DOHH2 (cell line): ENCODE data around the gene DDX51.

Source experiments
- H3F3A ChIP-seq: fragments of 200-600 bp; sonication (generic), shearing (Covaris generic); 2 replicates; pipeline ENCODE4 v1.6.0; 2016; ENCODE audit warnings: antibody characterized with exemption, mild to moderate bottlenecking; ENCODE audit not compliant: control insufficient read depth, insufficient read depth
- H3K27ac ChIP-seq: fragments of 200-600 bp; sonication (generic); 2 replicates; pipeline ENCODE4 v1.5.1; 2014; ENCODE audit warnings: low read depth, mild to moderate bottlenecking, low read length, moderate library complexity
- H3K27me3 ChIP-seq: fragments of 200-600 bp; sonication (generic); 2 replicates; pipeline ENCODE4 v1.6.1; 2014; ENCODE audit warnings: mild to moderate bottlenecking, low read length, mixed read lengths; ENCODE audit not compliant: control insufficient read depth
- H3K36me3 ChIP-seq: fragments of 200-600 bp; sonication (generic); 2 replicates; pipeline ENCODE4 v1.6.1; 2014; ENCODE audit warnings: mild to moderate bottlenecking, low read length, moderate library complexity, mixed read lengths; ENCODE audit not compliant: control insufficient read depth
- H3K4me1 ChIP-seq: fragments of 200-600 bp; sonication (generic); 2 replicates; pipeline ENCODE4 v1.6.1; 2014; ENCODE audit warnings: mild to moderate bottlenecking, low read length, mixed read lengths; ENCODE audit not compliant: control insufficient read depth
- H3K4me2 ChIP-seq: fragments of 200-600 bp; sonication (generic); 2 replicates; pipeline ENCODE4 v1.6.0; 2014; ENCODE audit warnings: mild to moderate bottlenecking, low read length, moderate library complexity
- H3K4me3 ChIP-seq: fragments of 200-600 bp; sonication (generic); 2 replicates; pipeline ENCODE4 v1.5.1; 2014; ENCODE audit warnings: mild to moderate bottlenecking, low read length, mixed read lengths
- H3K79me2 ChIP-seq: fragments of 200-600 bp; sonication (generic); 2 replicates; pipeline ENCODE4 v1.6.1; 2014; ENCODE audit warnings: mild to moderate bottlenecking, low read length, mixed read lengths; ENCODE audit not compliant: control insufficient read depth
- H3K9me2 ChIP-seq: fragments of 200-600 bp; sonication (generic); replicated peaks from 2 replicates; pipeline ENCODE4 v1.6.1; 2014; ENCODE audit warnings: mild to moderate bottlenecking, low read length, mixed read lengths; ENCODE audit not compliant: control insufficient read depth
- H3K9me3 ChIP-seq: fragments of 200-600 bp; sonication (generic); 2 replicates; pipeline ENCODE4 v1.6.1; 2014; ENCODE audit warnings: antibody characterized with exemption, low read length, mixed read lengths; ENCODE audit not compliant: control insufficient read depth, insufficient read depth
- H4K20me1 ChIP-seq: fragments of 200-600 bp; sonication (generic); 2 replicates; pipeline ENCODE4 v1.6.0; 2014; ENCODE audit warnings: low read depth, mild to moderate bottlenecking, antibody characterized with exemption, low read length, moderate library complexity; ENCODE audit not compliant: control insufficient read depth, insufficient read depth
- CTCF ChIP-seq: fragments of 200-600 bp; sonication (generic); IDR thresholded peaks from one replicate; pipeline ENCODE4 v1.5.1; 2014; ENCODE audit warnings: antibody characterized with exemption, mild to moderate bottlenecking, low read depth, low read length; ENCODE audit not compliant: poor library complexity, severe bottlenecking
- EZH2phosphoT487 ChIP-seq: fragments of 200-600 bp; sonication (generic); IDR thresholded peaks from 2 replicates; pipeline ENCODE4 v1.6.1; 2017; ENCODE audit warnings: borderline replicate concordance, mild to moderate bottlenecking, antibody characterized with exemption, low read length, moderate library complexity, mixed read lengths

The DDX51 gene

GRCh38 chr12:132182206-132182710, 38.1 kb upstream of the DDX51 start:
- TF ChIP-seq CTCF, result no peak
- no peak for TF ChIP-seq EZH2phosphoT487
- H3K9me3 ChIP-seq, result no peaks in the 10 kb centered on the region
- peaks cover 18% of the 10 kb centered on the region for H3K27me3 ChIP-seq
- no peak overlapping the region for H3K27ac ChIP-seq
- no peaks in the 10 kb centered on the region for H3K79me2 ChIP-seq
- no peak overlapping the region for H3K4me3 ChIP-seq
- H3K36me3 ChIP-seq, result no peaks in the 10 kb centered on the region
- H3K4me1 ChIP-seq, result peaks cover 11% of the 10 kb centered on the region
- no peaks in the 10 kb centered on the region for H3F3A ChIP-seq
- H3K4me2 ChIP-seq, result no peak overlapping the region
- H3K9me2 ChIP-seq, result no peaks in the 10 kb centered on the region
- no peaks in the 10 kb centered on the region for H4K20me1 ChIP-seq

- Histone ChIP-seq H3K9me3 (no peaks in the 10 kb centered on the region), H3K4me1 (peaks cover 11% of the 10 kb centered on the region), H3K9me2 (no peaks in the 10 kb centered on the region), H3K27me3 (peaks cover 14% of the 10 kb centered on the region), H3K27ac (no peak overlapping the region), H3F3A (no peaks in the 10 kb centered on the region), H4K20me1 (no peaks in the 10 kb centered on the region), H3K4me2 (no peak overlapping the region), H3K79me2 (no peaks in the 10 kb centered on the region), H3K4me3 (no peak overlapping the region), H3K36me3 (no peaks in the 10 kb centered on the region)
- no peak for TF ChIP-seq CTCF
- no peak for TF ChIP-seq EZH2phosphoT487
These were observed 37.6 kb upstream of the DDX51 start for GRCh38 chr12:132181570-132182200.

GRCh38 chr12:132180648-132181546, 36.8 kb upstream of the DDX51 start:
- TF ChIP-seq EZH2phosphoT487 (no peak), CTCF (no peak)
- Histone ChIP-seq H3K27me3 (peaks cover 8% of the 10 kb centered on the region; the same call in 1 of the 2 replicates), H3K4me1 (peaks cover 11% of the 10 kb centered on the region), H3K79me2 (no peaks in the 10 kb centered on the region), H3K27ac (no peak overlapping the region), H4K20me1 (no peaks in the 10 kb centered on the region), H3K9me2 (no peaks in the 10 kb centered on the region), H3K36me3 (no peaks in the 10 kb centered on the region), H3K4me3 (no peak overlapping the region), H3F3A (no peaks in the 10 kb centered on the region), H3K9me3 (no peaks in the 10 kb centered on the region), H3K4me2 (no peak overlapping the region)
